A673 (cell line): ENCODE results near the gene MKNK2. TPM values are rescaled to one million over a fixed set of nuclear protein-coding genes. Genes with fewer than 3 reads are reported as not detected.

Source experiments
- BruUV-seq: library from RNA; stranded (reverse); fragments of 400-500 nt; replicated peaks from 2 replicates; lab custom pipeline; 2021; lab: Mats Ljungman, UMichigan
- CTCF ChIA-PET: fragments of 300-600 bp; sonication (Branson Sonifier 250); formaldehyde crosslinking; loops from one replicate; lab custom pipeline; 2022; ENCODE audit warnings: antibody characterized with exemption; lab: Charles Lee
- POLR2A ChIA-PET: fragments of 300-600 bp; sonication (Branson Sonifier 250); formaldehyde crosslinking; loops from one replicate; lab custom pipeline; 2022; ENCODE audit warnings: antibody characterized with exemption; ENCODE audit not compliant: low non-redundant PET; lab: Charles Lee
- DNase-seq: peaks from one replicate; pipeline ENCODE4 v3.0.0-alpha.2; 2015; ENCODE audit warnings: low spot score
- H3K27ac ChIP-seq: fragments of 200-600 bp; sonication (generic); 2 replicates; pipeline ENCODE4 v1.5.1; 2016; ENCODE audit warnings: mixed run types, low read depth, mild to moderate bottlenecking, mixed read lengths, antibody characterized with exemption, low read length; ENCODE audit not compliant: poor library complexity, severe bottlenecking
- H3K27me3 ChIP-seq: fragments of 200-600 bp; sonication (generic); replicated peaks from 2 replicates; pipeline ENCODE4 v1.6.1; 2017; ENCODE audit warnings: mixed run types, low read depth, mild to moderate bottlenecking, mixed read lengths, antibody characterized with exemption, low read length; ENCODE audit not compliant: insufficient read depth, poor library complexity
- H3K36me3 ChIP-seq: fragments of 200-600 bp; sonication (generic); 2 replicates; pipeline ENCODE4 v1.6.1; 2016; ENCODE audit warnings: mixed run types, mild to moderate bottlenecking, mixed read lengths, antibody characterized with exemption, low read length; ENCODE audit not compliant: insufficient read depth, poor library complexity, severe bottlenecking
- H3K4me1 ChIP-seq: fragments of 200-600 bp; sonication (generic); 2 replicates; pipeline ENCODE4 v1.6.1; 2017; ENCODE audit warnings: mixed run types, mild to moderate bottlenecking, mixed read lengths, antibody characterized with exemption, low read length; ENCODE audit not compliant: insufficient read depth, poor library complexity, severe bottlenecking
- H3K4me3 ChIP-seq: fragments of 200-600 bp; sonication (generic); 2 replicates; pipeline ENCODE4 v1.5.1; 2016; ENCODE audit warnings: low read depth, mixed run types, mild to moderate bottlenecking, mixed read lengths, low read length; ENCODE audit not compliant: poor library complexity, severe bottlenecking
- H3K9me3 ChIP-seq: fragments of 200-600 bp; sonication (generic); 2 replicates; pipeline ENCODE4 v1.6.1; 2016; ENCODE audit warnings: mixed run types, low read depth, mild to moderate bottlenecking, mixed read lengths, antibody characterized with exemption, low read length; ENCODE audit not compliant: poor library complexity, severe bottlenecking
- EZH2 ChIP-seq: fragments of 200-600 bp; sonication (generic); IDR thresholded peaks from 2 replicates; pipeline ENCODE4 v1.6.1; 2017; ENCODE audit warnings: borderline replicate concordance, low read depth, mild to moderate bottlenecking, mixed read lengths, antibody characterized with exemption, low read length; ENCODE audit not compliant: poor library complexity, severe bottlenecking
- intact Hi-C: fragments of 100-400 bp; cut with micrococcal nuclease; formaldehyde crosslinking; loops from one replicate; pipeline ENCODE4 v1.10.0; 2022; ENCODE audit not compliant: unreplicated experiment
- total RNA-seq: library from RNA; stranded (reverse); gene quantifications from 2 replicates; pipeline ENCODE4 v1.2.3, GENCODE V29; 2021
- TF ChIP-seq, protein P1 (sequence below): fragments of 300-800, 200-600 bp; sonication (generic); conservative IDR thresholded peaks from 2 replicates; pipeline ENCODE4 v1.5.1; 2017; ENCODE audit warnings: low read depth, mild to moderate bottlenecking, antibody characterized with exemption, low read length, moderate library complexity, mixed read lengths

The MKNK2 gene
- total RNA-seq, 1 experiment from 2014 or later = 106 TPM

DNA sequence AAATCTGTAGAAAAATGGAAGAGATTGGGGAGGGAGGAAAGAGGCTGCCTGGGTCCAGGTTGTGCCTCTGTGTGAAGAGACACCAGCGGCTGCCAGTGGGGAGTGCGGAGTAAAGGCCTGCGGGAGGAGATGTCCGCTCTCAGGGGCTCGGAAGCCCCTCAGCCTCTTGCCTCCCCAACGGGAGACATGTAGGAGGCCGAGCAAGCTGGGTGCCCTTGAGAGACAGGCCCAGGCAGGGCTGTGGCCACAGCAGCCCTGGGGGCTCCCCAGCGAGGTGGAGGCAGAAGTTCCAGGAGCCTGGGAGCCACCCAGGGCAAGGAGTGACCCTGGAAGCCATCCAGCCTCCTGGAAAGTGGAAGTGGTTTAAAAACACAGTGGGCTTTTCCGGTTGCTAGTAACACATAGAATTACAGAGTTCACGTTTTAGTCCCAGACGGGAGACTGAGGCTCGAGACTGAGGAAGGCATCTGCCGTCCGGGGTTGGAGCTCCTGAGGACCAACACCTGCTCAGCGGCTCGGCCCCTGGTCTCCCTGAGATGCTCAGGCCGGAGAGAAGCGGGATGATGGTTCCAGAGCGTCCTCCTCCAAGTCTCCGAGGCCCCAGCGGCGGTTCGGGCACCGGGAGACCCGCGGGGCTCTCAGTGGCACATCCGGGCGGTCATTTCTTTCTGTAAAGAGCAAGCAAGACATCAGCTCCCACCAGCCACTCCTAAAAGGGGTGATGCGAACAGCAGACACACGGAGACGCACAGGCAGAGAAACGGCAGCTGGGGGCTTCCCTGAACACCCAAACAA is 21.9 kb upstream of the MKNK2 start:
- POLR2A ChIA-PET = no interaction called here

GRCh38 chr19:2070986-2071673 is 20.1 kb upstream of the MKNK2 start:
- TF ChIP-seq EZH2 = no peak
- TF ChIP-seq, protein P1, sequence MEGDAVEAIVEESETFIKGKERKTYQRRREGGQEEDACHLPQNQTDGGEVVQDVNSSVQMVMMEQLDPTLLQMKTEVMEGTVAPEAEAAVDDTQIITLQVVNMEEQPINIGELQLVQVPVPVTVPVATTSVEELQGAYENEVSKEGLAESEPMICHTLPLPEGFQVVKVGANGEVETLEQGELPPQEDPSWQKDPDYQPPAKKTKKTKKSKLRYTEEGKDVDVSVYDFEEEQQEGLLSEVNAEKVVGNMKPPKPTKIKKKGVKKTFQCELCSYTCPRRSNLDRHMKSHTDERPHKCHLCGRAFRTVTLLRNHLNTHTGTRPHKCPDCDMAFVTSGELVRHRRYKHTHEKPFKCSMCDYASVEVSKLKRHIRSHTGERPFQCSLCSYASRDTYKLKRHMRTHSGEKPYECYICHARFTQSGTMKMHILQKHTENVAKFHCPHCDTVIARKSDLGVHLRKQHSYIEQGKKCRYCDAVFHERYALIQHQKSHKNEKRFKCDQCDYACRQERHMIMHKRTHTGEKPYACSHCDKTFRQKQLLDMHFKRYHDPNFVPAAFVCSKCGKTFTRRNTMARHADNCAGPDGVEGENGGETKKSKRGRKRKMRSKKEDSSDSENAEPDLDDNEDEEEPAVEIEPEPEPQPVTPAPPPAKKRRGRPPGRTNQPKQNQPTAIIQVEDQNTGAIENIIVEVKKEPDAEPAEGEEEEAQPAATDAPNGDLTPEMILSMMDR = no peak
- CTCF ChIA-PET = interaction anchor here (0.7 to 1.1 kb wide), 2 partner anchors 109 to 155 kb away, joined by 4 to 6 read pairs; no protein-coding TSS in a partner anchor
- intact Hi-C loops = no loop called here
- TSS peak; percentile 83 for BruUV-seq
- Histone ChIP-seq H3K27me3 (no peaks in the 10 kb centered on the region), H3K27ac (no peak overlapping the region), H3K36me3 (peaks cover 16% of the 10 kb centered on the region), H3K4me3 (no peak overlapping the region), H3K9me3 (no peaks in the 10 kb centered on the region), H3K4me1 (no peaks in the 10 kb centered on the region)
- no peak for DNase-seq
- POLR2A ChIA-PET = no interaction called here

More for the DNA sequence above, 21.9 kb upstream of the MKNK2 start:
- no TSS peak for BruUV-seq
- no peaks in the 10 kb centered on the region for H3K27me3 ChIP-seq
- no peak overlapping the region for H3K27ac ChIP-seq
- H3K4me3 ChIP-seq = no peak overlapping the region
- CTCF ChIA-PET = interaction anchor here (0.7 kb wide), 1 partner anchor 142 kb away, joined by 3 read pairs; no protein-coding TSS in a partner anchor
- TF ChIP-seq, protein P1 = no peak
- no peak for TF ChIP-seq EZH2
- no peak for DNase-seq
- intact Hi-C loops = no loop called here
- H3K9me3 ChIP-seq = no peaks in the 10 kb centered on the region
- H3K4me1 ChIP-seq = no peaks in the 10 kb centered on the region
- peaks cover 23% of the 10 kb centered on the region for H3K36me3 ChIP-seq

- no TSS peak for BruUV-seq
- Histone ChIP-seq H3K27me3 (no peaks in the 10 kb centered on the region), H3K36me3 (peaks cover 15% of the 10 kb centered on the region), H3K9me3 (no peaks in the 10 kb centered on the region), H3K4me3 (no peak overlapping the region), H3K27ac (no peak overlapping the region), H3K4me1 (no peaks in the 10 kb centered on the region)
- intact Hi-C loops = no loop called here
- ChIA-PET CTCF (interaction anchor here (0.6 to 1.1 kb wide), 6 partner anchors 46 to 155 kb away, joined by 3 to 6 read pairs (median 4); no protein-coding TSS in a partner anchor), POLR2A (no interaction called here)
- DNase-seq = no peak
- no peak for TF ChIP-seq EZH2
- TF ChIP-seq, protein P1 = no peak
Observed at GRCh38 chr19:2070436-2070827, 19.4 kb upstream of the MKNK2 start.
